GM03348 (cell line): Measurements from ENCODE around the gene TMED7.

Source experiments
- DNase-seq: peaks from one replicate; pipeline ENCODE4 v3.0.0; 2012; ENCODE audit warnings: low spot score

TMED7 gene

GRCh38 chr5:115627295-115627865 is 1.5 kb upstream of the TMED7 start:
- no peak for DNase-seq

- DNase-seq = peak; percentile 35
These were observed 598 bp upstream of the TMED7 start for GRCh38 chr5:115626445-115626823.

GRCh38 chr5:115624994-115625393 is 842 bp downstream of the TMED7 start:
- no peak for DNase-seq

GRCh38 chr5:115623658-115624057 is 2.2 kb downstream of the TMED7 start:
- DNase-seq = no peak

- no peak for DNase-seq
These were observed 4.4 kb downstream of the TMED7 start for GRCh38 chr5:115621365-115621900.

- DNase-seq = no peak
These were observed 8.9 kb downstream of the TMED7 start for GRCh38 chr5:115616892-115617291.

GRCh38 chr5:115616472-115616871 is 9.4 kb downstream of the TMED7 start:
- DNase-seq = no peak

GRCh38 chr5:115611873-115612272 is 14.0 kb downstream of the TMED7 start:
- DNase-seq = no peak

GRCh38 chr5:115607935-115608334 is 17.9 kb downstream of the TMED7 start:
- DNase-seq = no peak

- no peak for DNase-seq
These were observed 20.4 kb downstream of the TMED7 start for GRCh38 chr5:115605436-115605835.

- DNase-seq = no peak
These were observed 23.2 kb downstream of the TMED7 start for GRCh38 chr5:115602591-115603125.

- peak; percentile 85 for DNase-seq
These were observed 23.9 kb downstream of the TMED7 start, which contains the start of gene TICAM2 for GRCh38 chr5:115601701-115602590. Gene TICAM2 (minus strand): TSS chr5:115602479. CDS start chr5:115581256, 21,223 bp downstream.

- no peak for DNase-seq
These were observed 25.1 kb downstream of the TMED7 start for GRCh38 chr5:115600766-115601165.

- no peak for DNase-seq
These were observed 25.9 kb downstream of the TMED7 start for GRCh38 chr5:115599924-115600323.

GRCh38 chr5:115599502-115599901 is 26.3 kb downstream of the TMED7 start:
- DNase-seq = peak; percentile 58

GRCh38 chr5:115594128-115595047 is 31.4 kb downstream of the TMED7 start:
- no peak for DNase-seq

GRCh38 chr5:115589043-115589442 is 36.8 kb downstream of the TMED7 start:
- no peak for DNase-seq

GRCh38 chr5:115588640-115589039 is 37.2 kb downstream of the TMED7 start:
- DNase-seq = no peak

- DNase-seq = peak; percentile 41
These were observed 39.2 kb downstream of the TMED7 start for GRCh38 chr5:115586525-115587146.

- DNase-seq = no peak
These were observed 40.6 kb downstream of the TMED7 start for GRCh38 chr5:115585265-115585664.

GRCh38 chr5:115584501-115584900 is 41.3 kb downstream of the TMED7 start:
- no peak for DNase-seq
